ENCODE measurements around the gene CENPX.
A peak's percentile ranks its signal among the peaks of the same experiment; 100 is the strongest.

Gene CENPX

DNA sequence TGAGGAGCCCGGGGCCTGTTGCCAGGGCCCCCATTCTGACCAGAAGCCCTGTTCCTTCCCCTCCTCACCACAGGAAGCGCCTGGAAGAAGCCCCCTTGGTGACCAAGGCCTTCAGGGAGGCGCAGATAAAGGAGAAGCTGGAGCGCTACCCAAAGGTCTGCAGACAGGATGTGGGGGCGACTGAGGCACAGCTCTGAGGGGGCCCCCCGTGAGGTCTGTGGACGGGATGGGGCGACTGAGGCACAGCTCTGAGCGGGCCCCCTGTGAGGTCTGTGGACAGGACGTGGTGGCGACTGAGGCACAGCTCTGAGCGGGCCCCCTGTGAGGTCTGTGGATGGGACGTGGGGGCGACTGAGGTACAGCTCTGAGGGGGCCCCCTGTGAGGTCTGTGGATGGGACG lies 13.3 kb downstream of the CENPX start:
- DNase-seq = no peak

- no peak for DNase-seq
Measured at GRCh38 chr17:82008941-82009405, 13.7 kb downstream of the CENPX start.

DNA sequence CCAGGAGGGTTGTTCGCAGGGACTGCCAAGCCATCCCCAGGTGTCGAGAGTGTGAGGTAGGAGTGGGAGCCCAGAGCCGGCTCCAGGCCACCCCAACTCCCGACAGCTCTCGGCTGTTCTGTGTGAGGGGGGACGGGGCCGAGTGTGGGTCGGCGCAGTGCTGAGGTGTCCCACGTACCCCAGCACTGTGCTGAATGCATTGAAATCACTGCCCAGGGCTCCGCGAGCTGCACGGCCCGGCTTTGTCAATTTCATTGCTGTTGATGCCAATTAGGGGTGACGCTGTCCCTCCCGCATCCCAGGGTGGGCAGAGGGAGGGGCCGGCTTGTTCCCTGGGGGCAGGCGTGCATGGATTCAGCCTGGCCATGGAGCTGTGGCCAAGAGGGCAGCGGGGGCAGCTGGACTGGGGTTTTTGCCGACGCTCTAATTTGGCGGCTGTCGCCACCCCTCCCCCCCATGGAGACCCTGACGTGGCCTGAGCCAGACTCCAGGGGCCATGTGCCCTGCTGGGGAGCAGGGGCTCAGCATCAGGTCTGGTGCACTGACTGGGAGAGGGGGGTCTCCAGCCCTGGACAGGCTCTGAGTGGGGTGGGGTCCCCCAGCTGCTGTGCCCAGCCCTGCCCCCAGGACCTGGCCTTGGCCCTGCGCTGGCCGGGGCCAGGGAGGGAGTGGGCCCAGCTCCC lies 14.3 kb downstream of the CENPX start:
- DNase-seq = no peak

DNA sequence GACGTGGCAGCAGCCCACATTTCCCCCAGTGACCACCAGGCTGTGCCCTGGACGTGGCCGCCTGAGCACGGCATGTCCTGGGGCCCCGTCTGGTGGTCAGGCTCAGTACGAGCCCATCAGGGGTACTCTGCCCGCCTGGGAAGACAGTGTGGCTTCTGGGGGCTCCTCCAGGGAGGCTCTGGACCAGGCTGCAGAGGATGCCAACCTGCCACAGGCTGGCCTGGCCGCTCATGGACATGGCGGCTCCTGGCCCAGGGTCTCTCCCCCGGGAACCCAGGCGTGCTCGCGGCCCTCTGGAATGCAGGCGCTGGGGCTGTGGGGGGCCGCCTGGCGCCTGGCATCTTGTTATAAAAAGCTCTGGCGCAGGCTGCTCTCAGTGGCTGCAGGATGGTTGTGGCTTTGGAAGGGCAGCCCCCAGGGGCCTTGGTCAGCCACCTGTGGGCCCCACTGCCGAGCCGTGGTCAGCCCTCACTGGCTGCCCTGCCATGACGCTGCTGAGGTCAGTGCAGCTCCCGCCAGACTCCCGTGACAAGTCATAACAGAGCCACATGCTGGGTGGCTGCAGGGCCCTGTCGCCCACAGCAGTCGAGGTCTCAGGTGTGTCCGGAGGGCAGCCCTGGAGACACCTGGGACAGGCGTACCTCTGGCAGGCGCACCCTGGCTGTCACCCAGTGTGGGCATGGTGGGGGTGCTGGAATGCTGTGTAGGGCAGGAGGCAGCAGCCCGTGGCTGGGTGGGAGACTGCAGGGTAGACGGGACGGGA lies 15.0 kb downstream of the CENPX start:
- DNase-seq = no peak

- DNase-seq = no peak
Measured at GRCh38 chr17:82007228-82007494, 15.5 kb downstream of the CENPX start.

DNA sequence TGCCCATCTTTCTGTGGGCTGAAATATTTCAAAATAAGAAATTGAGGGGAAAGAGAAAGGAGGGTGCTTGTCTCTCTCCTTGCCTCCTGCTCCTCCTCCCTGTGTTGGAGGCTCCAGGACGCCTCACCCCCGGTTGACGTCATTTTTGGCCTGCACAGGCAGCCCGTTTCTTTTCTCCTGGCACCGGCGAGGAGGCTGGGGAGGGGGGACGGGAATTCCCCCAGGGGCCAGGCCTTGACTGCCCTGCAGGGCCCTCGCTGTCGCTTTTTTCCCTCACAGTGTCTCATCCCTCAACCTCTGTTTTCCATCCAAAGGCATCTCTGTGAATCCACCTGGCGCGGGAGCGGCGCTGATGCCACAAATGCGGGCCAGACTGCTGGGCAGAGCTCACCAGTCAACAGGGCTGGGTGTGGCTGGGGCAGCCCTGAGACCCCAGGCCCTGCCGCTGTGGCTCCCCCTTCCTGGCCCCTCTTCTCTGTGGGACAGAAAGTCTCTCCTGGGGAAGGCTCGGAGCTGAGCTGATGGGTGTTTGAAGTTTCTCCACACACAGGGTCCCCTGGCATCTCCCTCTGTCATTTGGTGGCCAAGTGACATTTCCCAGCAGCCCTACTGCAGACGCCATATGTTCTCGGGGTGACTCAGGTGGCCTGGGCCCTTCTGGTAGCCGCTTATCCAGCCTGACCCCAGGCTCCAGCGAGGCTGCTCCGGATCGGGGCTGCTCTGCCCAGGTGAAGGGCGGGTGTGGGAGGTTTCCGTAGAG lies 16.0 kb downstream of the CENPX start:
- no peak for DNase-seq

GRCh38 chr17:82005701-82006348 lies 16.9 kb downstream of the CENPX start:
- DNase-seq = no peak

DNA sequence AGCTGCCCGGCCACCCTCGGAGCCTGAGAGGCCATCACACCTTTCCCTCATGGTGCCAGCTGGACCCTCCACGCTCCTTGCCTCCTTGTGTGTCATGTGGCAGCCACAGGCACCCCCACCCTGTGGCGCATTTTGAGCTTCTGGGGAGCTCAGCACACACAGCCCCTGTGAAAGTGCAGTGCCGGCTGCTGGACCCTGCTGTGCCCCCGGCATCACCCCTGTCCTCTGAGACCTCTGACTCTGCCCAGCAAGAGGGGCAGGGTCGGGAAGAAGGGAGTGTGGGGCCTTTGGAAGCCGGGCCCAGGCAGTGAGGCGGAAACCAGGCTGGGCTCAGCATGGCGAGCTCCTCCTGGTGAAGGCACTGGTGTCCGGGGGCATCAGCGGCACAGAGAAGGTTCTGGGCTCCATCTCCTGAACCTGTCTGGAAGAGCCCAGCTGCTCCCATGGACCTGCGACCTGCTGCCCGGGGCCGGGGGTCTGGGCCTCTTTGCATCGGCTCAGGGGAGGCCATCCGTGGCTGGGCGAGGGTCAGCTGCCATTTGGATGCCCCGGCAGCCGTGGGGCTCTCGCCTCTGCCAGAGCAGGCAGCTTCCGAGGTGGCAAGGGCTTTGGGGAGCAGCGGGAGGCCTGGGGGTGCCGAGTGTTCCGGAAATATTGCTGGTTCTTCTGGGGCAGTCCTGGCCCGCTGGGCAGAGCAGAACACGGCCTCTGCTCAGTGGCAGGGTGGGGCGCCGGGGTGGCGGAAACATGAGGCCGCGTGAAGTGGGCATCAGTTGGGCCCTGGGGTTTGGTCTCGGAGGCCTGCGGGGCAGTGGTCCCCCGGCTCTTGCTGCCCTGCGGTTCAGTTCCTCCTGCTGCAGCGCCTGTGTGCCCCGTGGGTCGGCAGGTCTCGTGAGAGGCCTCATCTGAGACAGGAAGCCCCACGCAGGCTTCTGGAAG lies 17.9 kb downstream of the CENPX start:
- no peak for DNase-seq

- DNase-seq = no peak
Measured at GRCh38 chr17:82003411-82004381, 19.0 kb downstream of the CENPX start.

DNA sequence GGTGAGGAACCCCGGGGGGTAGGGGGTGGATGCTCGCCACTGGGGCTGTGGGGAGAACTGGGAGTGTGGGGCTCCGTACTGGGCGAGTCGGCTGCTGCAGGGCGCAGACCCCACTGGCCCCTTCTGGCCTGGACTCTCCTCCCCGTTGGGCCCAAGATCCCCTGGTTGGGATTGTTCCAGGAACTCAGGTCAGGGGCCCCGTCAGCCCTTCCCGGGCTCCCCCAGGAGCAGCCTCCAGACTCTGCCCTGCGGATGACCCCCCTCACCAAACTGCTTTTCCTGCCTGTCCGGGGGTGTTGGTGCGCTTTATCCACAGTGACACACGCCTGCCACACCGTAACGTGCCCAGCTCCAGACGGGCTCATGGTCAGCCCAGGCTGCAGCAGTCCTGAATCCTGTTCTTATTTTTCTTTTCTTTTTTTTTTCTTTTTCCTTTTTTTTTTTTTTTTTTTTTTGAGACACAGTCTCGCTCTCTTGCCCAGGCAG lies 21.1 kb downstream of the CENPX start:
- DNase-seq = no peak

- DNase-seq = peak; percentile 61
Measured at GRCh38 chr17:82000803-82001570, 21.7 kb downstream of the CENPX start.

GRCh38 chr17:81999976-82000802 lies 22.5 kb downstream of the CENPX start:
- DNase-seq = no peak

GRCh38 chr17:81999587-81999975 lies 23.1 kb downstream of the CENPX start:
- no peak for DNase-seq

DNA sequence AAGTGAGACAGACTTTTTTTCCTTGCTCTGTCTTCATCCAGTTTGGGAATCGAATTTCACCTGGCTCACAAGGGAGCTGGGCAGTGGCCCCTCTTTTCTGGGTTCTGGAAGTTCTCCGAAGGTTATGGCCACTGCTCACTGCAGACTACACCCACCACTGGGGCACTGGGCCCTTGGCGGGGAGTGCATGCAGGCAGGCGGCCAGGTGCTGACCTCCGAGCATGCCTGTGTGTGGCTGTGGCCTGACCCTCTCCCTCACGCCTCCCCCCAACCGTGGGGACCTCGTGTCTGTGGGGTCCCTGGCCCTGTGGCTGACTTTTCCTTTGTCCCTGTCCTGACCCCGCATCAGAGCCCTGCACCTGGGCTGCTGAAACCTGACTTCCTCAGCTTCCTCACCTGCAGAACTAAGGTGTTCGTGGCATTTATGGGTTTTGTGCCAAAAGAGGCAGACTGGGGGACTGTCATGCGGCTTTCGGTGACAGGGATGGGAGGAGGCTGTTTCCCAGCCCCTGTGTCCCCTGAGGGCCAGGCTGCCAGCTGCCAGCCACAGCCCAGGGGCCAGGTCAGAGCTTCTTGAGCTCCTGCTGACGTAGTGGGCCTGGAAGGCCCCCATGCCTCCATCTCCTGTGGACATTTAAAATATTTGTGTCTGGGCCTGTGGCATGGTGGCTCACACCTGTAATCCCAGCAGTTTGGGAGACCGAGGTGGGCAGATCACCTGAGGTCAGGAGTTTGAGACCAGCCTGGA lies 23.8 kb downstream of the CENPX start:
- peak; percentile 34 for DNase-seq

GRCh38 chr17:81998212-81998611 lies 24.5 kb downstream of the CENPX start:
- no peak for DNase-seq

DNA sequence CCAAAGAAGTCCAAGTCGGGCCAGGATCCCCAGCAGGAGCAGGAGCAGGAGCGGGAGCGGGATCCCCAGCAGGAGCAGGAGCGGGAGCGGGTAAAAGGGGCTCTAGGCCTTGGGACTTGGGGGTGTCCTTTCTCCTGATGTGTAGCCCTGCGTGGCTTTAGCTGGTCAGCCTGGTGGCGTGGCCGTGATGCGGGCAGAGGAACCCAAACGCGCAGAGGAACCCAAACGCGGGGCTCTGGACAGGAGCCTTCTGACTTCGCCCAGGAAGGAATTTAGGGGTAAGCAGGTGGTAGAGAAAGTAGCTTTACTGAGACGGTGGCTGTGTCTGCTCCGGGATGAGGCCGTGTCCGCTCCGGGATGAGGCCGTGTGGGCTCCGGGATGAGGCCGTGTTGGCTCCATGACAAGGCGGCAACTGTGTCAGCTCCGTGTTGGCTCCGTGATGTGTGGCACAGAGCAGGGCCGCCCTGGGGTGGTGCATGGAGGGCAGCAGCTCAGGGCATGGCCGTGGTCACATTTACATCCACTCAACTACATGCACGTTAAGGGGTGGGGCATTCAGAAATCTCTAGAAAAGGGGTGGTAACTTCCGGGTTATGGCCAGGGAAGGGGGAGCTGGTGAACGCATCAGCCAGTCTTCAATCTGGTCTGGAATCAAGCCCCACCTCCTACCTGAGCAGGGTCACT lies 25.8 kb downstream of the CENPX start:
- no peak for DNase-seq

- DNase-seq = no peak
Measured at GRCh38 chr17:81996232-81996756, 26.4 kb downstream of the CENPX start.

Data from NCI-H2171 (cell line).